ENCODE results near the gene SUSD3. TPM values are rescaled to one million over a fixed set of nuclear protein-coding genes. Genes with fewer than 3 reads are reported as not detected.
A peak's percentile ranks its signal among the peaks of the same experiment; 100 is the strongest.
"Not testable (repeated sequence)": the region's sequence is repeated elsewhere in the genome, so short reads cannot be mapped to it uniquely, and the experiment has no call there.

SUSD3 gene
- polyA plus RNA-seq, 5 donors: 3.6 to 11.9 (median 5.7) TPM

DNA sequence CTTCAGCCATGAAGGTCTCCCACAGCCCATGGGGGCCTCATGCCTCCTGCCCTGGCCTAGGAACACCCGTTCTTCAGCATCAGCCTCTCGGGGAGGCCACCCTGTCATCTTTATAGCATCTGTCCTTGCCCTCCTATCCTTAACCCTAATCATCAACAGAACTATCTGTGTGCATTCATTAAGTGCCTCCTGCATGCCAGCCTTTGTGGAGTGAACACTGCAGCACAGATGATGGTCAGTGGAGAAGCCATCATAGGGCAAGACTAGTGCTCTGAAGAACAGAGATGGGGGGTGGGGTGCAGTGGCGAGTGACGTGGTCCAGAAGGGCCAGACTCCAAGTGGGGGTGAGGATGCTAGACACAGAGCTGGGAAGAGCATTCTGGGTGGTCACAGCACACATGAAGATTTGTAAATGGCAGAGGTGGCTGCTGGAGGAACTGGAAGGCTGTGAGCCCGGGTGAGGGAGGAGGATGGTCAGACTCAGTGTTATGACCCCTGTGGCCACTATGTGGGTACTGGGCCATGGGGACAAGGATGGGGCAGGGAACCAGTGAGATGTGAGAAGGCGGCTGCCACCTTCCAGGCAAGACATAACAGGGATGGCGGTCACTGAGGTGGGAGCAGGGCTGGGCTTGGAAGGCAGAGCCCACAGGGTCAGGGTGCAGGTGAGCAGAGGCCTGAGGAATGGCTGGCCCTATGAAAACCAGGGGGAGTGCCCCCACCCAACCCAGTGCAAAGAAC is 33.9 kb downstream of the SUSD3 start:
- no peak for DNase-seq

DNA sequence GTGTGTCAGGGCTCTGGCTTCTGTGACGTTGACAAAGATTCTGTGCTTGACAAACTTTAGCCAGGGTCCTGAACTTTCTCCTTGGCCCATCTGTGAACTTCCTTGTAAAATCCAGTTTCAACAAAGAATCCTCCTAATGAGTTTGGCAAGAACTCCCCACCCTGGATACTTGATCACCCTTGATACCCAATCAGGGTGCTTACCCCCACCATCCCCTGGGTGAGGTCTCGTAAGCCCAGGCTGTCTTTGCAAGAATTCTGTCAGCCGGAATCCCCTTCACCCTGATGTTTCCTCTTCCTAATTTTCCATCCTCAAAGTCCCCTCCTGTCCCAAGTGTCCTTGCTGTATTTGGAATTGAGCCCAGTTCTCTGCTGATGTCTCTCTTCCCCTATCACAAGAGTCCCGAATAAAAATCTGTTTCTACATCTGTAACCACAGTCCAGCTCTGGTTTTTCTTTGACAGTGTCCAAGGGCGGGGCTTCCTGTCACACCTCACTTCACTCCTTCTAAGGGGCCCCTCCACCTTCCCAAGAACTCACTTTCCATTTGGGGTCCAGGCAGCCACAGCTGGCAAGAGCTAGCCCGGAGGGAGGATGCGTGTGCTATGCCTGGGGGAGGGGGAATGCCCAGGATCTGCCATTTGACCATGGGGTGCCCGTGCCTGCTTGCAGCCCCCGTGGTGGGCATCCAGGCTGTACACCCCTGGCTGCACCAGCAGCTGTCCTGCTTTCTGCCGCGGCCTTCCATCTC is 34.8 kb downstream of the SUSD3 start:
- peak in 1 of 2 donors; percentile 28 for DNase-seq

DNA sequence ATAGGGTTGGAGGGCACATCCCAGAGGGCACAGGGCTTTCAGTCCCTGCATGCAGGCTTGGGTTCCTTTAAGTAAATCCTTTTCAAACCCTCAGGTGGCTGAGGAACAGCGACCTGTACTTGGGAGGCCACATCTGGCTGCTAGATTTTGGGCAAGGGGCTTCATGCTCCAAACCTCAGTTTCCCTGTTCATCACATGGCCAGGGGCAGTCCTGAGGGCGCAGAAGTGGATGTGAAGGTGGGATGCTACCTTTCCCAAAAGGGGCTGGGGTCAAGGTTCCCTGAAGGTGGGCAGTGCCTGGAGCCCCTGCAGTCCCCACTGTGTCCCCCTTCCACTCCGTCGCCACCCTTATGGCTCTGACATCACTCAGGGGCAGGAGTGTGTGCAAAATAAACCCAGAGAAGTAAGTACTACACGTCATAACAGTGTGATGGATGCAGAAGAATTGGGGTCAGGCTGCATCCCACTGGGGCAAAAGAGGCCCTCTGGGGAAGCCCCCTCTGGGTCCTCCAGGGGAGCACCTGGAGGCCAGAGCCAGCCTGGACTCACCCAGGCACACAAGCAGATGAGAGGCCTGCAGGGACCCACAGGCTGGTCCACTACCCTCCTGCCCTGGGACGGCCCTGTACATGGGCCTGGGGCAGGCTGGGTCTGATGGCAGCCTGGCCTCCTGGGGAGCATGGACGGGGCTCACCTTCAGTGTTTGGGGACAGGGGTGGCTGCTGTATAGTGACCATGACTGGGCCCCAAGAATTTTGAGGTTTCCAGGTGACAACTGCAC is 35.6 kb downstream of the SUSD3 start:
- DNase-seq: no peak

DNA sequence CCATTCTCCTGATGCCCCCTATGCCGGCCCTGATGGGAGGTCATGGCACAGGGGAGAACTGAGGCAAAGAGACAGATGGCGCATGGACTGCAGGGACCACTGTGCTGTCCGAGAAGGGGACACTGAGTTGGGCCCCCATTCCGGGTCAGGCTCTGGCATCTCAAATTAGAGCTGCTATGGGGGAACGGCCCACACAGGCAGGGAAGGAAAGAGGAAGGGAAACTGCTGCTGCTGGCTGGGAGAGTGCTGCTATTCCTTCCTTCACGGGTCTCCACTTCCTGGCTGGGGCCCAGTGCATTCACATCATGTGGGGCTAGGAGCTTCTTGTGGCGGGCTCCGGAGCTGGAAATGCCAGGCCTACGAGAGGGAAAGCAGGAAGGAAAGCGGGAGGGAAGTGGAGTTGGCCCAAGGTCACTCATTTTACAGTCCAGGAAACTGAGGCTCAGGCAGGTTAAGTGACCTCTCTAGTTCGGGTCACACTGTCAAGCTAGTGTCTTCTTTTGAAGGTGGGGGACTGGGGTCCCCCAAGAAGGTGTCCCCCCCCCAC is 36.2 kb downstream of the SUSD3 start:
- DNase-seq: peak; percentile 41 to 50

DNA sequence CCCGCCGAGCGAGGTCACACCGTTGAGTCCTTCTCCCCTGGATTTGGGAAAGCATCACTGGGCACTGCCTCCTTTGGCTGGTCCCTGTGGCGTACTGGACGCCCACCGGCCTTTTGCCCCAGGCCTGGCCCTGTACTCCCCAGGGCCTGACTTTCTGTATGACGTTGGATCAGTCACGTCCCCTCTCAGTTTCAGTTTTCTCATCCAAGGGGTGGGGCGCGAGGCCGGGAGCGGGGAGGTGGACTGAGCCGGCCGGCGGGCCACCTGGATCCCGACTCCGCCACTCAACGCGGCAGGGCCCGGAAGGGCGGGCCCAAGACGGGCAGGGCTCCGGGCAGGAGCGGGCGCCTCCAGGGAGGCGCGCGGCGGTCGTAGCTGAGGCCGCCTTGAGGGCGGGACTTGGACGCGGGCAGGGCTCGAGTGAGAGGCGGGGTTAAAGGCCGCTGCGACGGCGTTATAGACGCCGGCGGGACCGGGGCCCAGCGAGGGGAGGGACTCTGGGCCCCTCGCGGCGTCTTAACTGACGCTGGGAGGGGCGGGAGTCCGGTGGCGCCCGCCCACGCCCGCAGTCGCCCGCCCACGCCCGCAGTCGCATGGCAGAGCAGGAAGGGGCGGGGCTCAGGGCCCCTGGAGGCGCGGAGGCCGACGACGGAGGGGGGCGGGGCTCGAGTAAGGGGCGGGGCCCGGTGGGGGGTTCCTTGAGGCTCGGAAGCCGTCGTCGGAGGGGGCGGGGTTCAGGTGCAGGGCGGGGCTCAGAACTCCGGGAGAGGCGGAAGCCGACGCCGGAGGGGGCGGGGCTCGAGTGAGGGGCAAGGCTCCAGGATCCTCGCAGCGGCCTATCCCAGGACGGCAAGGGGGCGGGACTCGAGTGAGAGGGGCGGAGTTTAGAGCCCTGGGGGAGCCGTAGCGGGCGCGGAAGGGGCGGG is 37.0 kb downstream of the SUSD3 start:
- DNase-seq: peak; percentile 99

DNA sequence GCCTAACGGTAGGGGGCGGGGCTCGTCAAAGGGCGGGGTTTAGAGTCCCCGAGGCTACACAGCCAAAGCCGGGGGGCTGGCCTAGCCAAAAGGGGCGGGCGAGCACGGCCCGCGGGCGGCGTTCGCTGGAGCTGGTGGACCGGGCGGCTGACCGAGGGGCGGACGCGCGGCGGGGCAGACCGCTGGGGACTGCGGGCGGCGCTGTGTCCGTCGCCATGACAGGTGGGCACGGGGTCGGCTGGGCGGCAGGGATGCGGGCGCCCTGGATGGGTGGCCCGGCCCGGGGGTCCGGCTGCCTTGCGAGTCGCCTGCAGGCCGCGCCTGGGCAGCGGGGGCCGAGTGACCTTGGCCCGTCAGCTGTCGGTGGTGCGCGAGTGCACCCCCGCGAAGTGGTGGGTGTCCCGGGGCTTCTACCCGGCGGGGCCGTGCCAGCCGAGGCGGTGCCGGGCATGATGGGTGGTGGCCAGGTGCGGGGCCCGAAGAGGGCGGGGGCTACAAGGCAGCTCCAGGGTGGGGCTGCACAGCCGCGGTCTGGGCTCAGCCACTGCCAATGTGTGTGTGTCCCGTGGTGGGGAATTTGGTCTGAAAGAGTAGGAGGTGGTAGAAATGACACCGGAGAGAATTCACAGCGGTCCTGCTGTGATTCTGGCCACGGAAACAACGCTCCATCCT is 37.8 kb downstream of the SUSD3 start, which contains the start of gene CARD19:
Gene CARD19, plus strand, starts transcription at position 87 of the 672 bp plus-strand sequence. Its CDS starts 129 bp downstream, at position 216.
- peak in 1 of 2 donors; percentile 38 for DNase-seq

DNA sequence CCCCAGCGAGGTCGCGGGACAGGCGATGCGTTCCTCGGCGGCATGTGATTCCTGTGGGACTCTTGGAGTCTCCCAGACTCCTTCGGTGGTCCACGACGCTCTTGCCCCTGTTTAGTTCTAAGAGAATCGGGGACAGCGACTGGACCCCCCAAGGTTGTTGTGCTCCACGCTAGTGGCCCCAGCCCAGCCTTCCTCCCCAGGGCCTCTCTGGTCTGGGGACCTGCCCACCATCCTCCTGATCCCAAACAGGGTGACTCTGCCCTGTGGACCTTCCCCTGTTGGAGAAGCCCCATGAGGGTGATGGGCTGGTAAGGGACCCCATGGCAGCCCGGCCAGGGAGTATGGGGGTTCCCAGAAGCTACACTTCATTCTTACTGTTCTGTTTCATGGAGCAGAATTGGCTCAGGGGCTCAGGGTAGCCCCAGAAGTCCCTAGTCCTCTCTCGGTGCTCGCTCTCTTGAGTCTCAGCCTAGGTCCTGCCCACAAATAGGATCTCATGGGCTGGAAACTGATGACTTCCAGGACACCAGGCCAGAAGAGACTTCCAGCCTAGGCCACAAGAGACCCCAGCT is 38.4 kb downstream of the SUSD3 start:
- DNase-seq: no peak

DNA sequence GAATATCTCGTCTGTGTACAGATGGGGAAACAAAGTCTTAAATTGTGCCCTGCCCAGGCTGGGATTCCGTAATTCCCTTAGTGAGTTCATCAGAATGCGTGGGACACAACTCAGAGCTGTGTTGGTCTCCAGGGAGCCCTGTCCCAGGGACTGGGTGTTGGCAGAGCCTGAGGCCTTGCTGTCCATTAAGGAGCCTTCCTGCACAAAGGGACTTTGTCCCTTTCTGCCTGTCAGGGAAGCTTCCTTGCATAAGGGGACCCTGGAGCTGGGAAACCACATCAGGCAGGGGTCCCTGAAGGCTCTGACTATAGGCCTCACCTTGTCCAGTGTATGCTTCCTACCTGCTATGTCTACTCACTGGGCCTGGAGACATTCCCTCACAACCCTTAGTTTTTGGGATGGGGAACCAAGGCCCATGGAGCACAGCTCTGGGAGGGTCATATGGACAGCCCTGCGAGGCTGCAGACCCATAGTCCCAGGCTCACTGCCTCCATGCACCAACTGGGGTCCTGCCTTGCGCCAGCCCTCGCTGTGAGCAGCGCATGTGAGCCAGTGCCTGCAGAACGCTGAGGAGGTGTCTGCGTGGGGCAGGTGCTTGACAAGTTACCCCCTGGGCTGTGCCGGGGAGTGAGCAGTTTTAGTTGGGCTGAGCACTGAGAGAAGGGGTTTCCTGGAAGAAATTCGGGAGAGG is 39.2 kb downstream of the SUSD3 start:
- no peak for DNase-seq

DNA sequence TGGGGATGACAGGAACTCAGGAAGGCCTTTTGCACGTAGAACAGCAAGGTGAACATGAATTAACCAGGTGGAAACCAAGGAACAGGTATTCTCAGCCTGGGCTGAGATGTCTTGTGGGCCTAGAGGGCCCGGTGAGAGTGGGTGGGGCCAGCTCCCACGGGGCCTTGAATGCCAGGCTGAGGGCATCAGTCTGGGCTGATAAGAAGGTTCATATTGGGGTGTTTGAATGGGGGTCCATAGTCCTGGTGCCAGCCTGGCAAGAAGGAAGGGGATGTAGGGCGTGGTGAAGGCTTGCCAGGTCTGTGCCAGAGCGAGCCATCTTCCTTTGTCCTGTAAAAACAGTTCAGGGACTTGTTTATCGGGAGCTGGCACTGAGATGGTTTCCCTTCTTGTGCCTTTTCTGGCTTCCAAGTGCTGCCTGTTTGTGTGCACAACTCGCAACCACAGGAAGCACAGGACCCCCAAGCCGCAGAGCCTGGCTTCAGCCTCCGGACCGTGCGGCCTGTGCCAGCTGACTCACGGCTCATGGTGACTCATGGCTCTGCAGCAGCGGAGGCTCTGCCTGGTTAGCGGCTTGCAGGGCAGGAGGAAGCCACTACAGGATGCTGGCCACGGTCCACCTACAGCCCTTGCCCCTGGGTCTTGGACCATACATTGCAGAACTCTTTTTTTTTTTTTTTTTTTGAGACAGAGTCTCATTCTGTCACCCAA is 39.9 kb downstream of the SUSD3 start:
- no peak for DNase-seq

DNA sequence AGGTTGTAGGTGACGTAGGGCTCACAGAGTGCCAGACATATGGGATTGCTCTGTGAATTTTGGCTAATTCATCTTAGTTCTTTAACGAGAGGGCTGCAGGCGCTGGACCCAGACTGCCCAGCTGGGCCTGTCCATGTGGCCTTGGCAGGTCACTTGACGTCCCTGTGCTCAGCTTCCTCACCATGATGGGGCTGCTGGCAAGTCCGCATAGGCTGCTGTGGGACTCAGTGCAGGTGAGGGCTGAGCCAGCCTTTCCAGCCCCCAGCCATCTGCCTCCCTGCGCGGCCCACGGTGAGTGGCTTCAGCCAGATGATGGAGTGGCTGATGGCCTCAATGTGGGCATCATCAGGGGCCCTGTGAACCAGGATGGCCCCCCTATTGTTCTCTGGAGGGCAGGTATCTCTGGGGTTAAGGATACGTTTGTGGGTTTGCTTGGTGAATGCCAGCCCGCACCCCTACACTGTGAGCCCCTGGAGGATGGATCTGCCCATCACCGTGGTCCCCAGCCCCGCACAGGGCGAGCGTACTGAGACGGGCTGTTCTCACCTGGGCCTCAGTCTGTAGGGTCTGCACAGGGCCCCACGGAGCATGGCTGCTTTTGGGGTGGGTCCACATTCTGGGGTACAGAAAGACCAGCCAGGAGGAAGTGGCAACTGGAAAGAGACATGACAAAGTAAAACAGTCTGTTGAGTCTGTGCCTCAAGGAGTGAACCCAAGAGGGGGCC is 41.2 kb downstream of the SUSD3 start:
- DNase-seq: no peak

DNA sequence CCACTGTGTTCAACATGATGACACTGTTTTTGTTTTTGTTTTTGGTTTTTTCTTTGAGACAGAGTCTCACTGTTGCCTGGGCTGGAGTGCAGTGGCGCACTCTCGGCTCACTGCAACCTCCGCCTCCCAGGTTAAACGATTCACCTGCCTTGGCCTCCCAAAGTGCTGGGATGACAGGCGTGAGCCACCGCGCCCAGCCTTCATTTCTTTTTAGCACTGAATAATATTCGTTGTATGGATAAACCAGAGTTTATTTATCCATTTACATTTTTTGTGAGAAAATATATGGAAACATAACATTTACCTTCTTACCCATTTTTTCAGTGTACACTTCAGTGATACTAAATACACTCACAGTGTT is 41.8 kb downstream of the SUSD3 start:
- DNase-seq: no peak

DNA sequence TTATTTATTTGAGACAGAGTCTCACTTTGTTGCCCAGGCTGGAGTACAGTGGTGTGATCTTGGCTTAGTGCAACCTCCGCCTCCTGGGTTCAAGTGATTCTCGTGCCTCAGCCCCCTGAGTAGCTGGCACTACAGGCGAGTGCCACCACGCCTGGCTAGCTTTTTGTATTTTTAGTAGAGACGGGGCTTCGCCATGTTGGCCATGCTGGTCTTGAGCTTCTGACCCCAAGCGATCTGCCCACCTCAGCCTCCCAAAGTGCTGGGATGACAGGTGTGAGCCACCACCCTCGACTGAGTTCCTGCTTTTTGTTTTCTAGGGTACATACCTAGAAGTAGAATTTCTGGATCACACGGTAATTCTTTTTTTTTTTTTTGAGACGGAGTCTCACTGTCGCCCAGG is 42.6 kb downstream of the SUSD3 start:
- not testable (repeated sequence) for DNase-seq

DNA sequence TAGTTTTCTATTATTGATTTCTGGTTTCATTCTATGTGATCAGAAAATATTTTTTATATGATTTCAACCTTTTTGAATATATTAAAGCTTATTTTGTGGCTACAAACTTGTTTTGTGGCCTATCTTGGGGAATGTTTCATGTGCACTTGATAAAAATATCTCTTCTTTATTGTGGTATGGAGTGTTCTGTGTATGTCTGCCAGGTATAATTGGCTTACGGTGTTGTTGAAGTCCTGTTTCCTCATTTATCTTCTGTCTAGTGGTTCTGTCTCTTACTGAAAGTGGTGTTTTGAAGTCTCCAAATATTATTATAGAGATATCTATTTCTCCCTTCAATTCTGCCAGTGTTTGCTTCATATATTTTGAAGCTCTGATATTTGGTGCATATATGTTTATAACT is 47.1 kb downstream of the SUSD3 start:
- DNase-seq: no peak

DNA sequence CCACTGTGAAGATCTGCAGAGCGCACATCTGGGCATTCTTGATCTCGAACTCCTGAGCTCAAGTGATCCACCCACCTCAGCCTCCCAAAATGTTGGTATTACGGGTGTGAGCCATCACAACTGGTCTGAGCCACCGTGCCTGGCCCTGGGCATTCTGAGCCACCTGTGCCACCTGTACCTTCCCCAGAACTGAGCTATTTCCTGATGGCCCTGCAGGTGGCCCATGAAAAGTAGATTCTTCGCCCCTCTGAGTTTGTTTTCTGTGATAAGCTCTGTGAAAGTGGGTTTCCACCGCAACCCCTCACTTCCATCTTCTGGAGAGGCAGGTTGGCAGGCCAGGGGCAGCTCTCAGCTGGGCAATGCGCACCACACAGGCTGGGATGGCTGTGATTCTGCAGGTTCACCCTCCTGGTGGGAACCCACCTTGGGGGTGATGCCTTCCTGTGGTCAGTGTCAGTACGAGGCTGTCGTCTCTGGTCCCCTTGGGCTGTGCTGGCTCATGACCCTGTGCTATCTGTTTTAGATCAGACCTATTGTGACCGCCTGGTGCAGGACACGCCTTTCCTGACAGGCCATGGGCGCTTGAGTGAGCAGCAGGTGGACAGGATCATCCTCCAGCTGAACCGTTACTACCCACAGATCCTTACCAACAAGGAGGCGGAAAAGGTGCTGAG is 48.8 kb downstream of the SUSD3 start:
- DNase-seq: no peak

DNA sequence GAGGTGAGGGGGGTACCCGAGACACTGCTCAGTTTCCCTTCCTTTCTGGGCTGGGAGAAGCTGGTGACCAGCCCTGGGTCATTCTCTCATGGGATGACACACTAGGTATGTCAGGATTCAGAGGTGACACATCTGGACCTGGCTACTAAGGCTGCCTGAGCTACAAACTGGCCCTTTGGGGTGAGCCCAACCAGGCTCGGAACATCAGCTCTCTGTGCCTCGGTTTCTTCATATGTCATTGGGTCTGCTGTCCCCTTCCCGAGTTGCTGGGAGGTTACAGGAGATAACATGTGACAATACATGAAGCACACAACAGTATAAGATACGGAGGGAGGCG is 49.3 kb downstream of the SUSD3 start:
- no peak for DNase-seq

DNA sequence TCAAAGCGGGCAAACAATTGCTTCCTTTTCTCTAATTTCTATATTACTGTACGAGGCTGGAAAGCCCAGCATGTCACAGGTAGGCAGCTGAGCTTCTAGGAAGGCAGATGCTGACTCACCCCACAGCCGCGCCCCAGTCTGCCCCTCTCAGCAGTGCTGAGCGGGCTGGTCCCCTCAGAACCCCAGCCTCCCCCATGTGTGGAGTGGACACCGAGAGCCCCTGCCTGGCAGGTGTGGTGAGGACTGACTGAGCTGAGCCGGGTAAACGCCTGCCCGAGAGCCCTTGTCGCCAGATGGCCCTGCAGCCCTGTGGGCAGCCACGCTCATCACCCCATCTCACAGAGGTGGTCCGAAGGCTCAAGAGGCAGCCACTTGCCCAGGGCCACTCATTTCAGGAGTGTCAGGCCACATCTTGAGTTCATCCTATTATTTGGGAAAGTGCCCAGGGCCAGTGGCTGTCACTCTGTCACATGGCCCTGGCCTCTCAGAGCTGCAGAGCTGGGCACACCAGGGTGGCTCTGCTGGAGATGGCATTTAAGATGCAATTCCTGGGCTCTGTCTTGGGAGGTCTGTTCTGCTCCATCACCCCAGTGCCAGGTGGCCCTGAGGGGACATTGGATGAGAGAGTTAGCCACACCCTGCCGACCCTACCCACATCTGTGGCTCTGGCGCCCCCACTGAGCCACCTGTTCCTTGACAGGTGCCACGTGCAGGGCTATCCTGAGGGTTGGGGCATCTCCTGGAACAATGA is 50.0 kb downstream of the SUSD3 start:
- DNase-seq: no peak

DNA sequence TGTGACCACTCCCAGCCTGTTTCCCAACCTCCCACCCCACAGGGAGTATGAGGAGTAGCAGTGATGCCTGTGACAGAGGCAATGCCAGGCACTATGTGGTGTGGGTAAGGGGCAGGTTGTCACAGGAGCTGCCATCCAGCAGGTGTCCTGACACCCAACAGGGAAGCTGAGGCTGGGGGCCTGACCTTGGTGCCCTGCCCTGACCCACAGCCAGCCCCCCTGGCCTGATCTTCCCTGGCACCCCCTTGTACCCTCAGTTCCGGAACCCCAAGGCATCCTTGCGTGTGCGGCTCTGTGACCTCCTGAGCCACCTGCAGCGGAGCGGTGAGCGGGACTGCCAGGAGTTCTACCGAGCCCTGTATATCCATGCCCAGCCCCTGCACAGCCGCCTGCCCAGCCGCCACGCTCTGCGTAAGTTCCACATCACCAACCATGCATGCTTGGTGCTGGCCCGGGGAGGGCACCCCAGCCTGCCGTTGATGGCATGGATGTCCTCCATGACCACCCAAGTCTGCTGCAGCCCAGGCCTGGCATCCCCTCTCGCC is 51.9 kb downstream of the SUSD3 start:
- DNase-seq: no peak
